GM12878 (cell line): ENCODE data around the gene NRN1L. TPM values are rescaled to one million over a fixed set of nuclear protein-coding genes. Genes with fewer than 3 reads are reported as not detected.

Experiments used
- ATAC-seq: fragments of 200-7000 bp; cut with Tn5 transposase; 3 replicates; pipeline ENCODE4 v1.9.1; 2020; ENCODE audit warnings: mild to moderate bottlenecking, moderate library complexity
- BruUV-seq: library from RNA; stranded (reverse); fragments of 400-500 nt; replicated peaks from 2 replicates; lab custom pipeline; 2021; lab: Mats Ljungman, UMichigan
- CTCF ChIA-PET: fragments of 300-600 bp; sonication (Branson Sonifier 250); formaldehyde crosslinking; extraction: SDS; loops from one replicate; lab custom pipeline; 2021; ENCODE audit warnings: inconsistent platforms; lab: Yijun Ruan, JAX
- POLR2A ChIA-PET: fragments of 350-600 bp; formaldehyde crosslinking; extraction: SDS; loops from one replicate; lab custom pipeline; 2021; ENCODE audit warnings: inconsistent platforms; lab: Charles Lee
- RAD21 ChIA-PET: fragments of 300-600 bp; sonication (Branson Sonifier 250); formaldehyde crosslinking; loops from one replicate; lab custom pipeline; 2023; ENCODE audit warnings: antibody characterized with exemption; ENCODE audit not compliant: unreplicated experiment; lab: Charles Lee
- SMC1A ChIA-PET: fragments of 300-600 bp; sonication (Branson Sonifier 250); formaldehyde crosslinking; loops from one replicate; lab custom pipeline; 2023; ENCODE audit not compliant: unreplicated experiment, uncharacterized antibody; lab: Charles Lee
- DNase-seq: peaks from one replicate; pipeline ENCODE4 v3.0.0-alpha.2; 2011; ENCODE audit warnings: low read depth, low spot score
- FAIRE-seq: peaks from 3 replicates; lab custom pipeline; 2011; peaks lifted over from hg19 to GRCh38; lab: Jason Lieb, UNC
- H2AFZ ChIP-seq: 2 replicates; pipeline ENCODE4 v1.6.0; 2011; ENCODE audit warnings: low read depth, low read length, control low read depth; ENCODE audit not compliant: control insufficient read depth
- H3K27ac ChIP-seq: 2 replicates; pipeline ENCODE4 v1.5.1; 2011; ENCODE audit warnings: control low read depth; ENCODE audit not compliant: control insufficient read depth, insufficient read depth
- H3K27me3 ChIP-seq, 2 experiments: replicated peaks in 1 of 2; 2 replicates each; pipeline versions ENCODE4 v1.6.0 to v1.6.1; 2011; ENCODE audit warnings: low read length in 1 of 2; ENCODE audit not compliant: control insufficient read depth in 2 of 2, insufficient read depth in 2 of 2
- H3K36me3 ChIP-seq, 2 experiments: 2 replicates each; pipeline ENCODE4 v1.5.1; 2011; ENCODE audit warnings: low read length in 1 of 2; ENCODE audit not compliant: control insufficient read depth in 2 of 2, insufficient read depth in 2 of 2
- H3K4me1 ChIP-seq: 2 replicates; pipeline ENCODE4 v1.6.1; 2011; ENCODE audit warnings: mild to moderate bottlenecking, low read length, moderate library complexity, mixed read lengths; ENCODE audit not compliant: control insufficient read depth, insufficient read depth
- H3K4me2 ChIP-seq: 2 replicates; pipeline ENCODE4 v1.6.0; 2011; ENCODE audit warnings: control low read depth; ENCODE audit not compliant: control insufficient read depth, insufficient read depth
- H3K4me3 ChIP-seq: fragments of 200-600 bp; sonication (generic); 2 replicates; pipeline ENCODE4 v1.5.1; 2016
- H3K79me2 ChIP-seq: 2 replicates; pipeline ENCODE4 v1.6.0; 2011; ENCODE audit warnings: low read length; ENCODE audit not compliant: control insufficient read depth, insufficient read depth
- H3K9ac ChIP-seq: 2 replicates; pipeline ENCODE4 v1.8.0; 2011; ENCODE audit warnings: low read length, control low read depth, mixed read lengths; ENCODE audit not compliant: control insufficient read depth, insufficient read depth
- H3K9me3 ChIP-seq: replicated peaks from 3 replicates; pipeline ENCODE4 v1.5.1; 2011; ENCODE audit warnings: mild to moderate bottlenecking, low read length; ENCODE audit not compliant: control insufficient read depth, insufficient read depth
- H4K20me1 ChIP-seq: 2 replicates; pipeline ENCODE4 v1.6.0; 2011; ENCODE audit not compliant: control insufficient read depth, insufficient read depth
- BHLHE40 ChIP-seq, 2 experiments: fragments of 450-650 bp in 1 of 2; IDR thresholded peaks; 2 replicates each; pipeline ENCODE4 v1.6.1; 2011 to 2017; ENCODE audit warnings: low read depth in 2 of 2, borderline replicate concordance in 1 of 2, improper control_type of control experiment in 1 of 2, low read length in 1 of 2, mild to moderate bottlenecking in 1 of 2
- BRCA1 ChIP-seq: IDR thresholded peaks from 2 replicates; pipeline ENCODE4 v1.6.1; 2011; ENCODE audit warnings: low read depth, low read length, improper control_type of control experiment
- CHD2 ChIP-seq: IDR thresholded peaks from 2 replicates; pipeline ENCODE4 v1.6.1; 2011; ENCODE audit warnings: low read depth, low read length, improper control_type of control experiment, borderline replicate concordance
- SPI1 ChIP-seq: IDR thresholded peaks from 2 replicates; pipeline ENCODE4 v1.6.1; 2011; ENCODE audit warnings: low read depth, mild to moderate bottlenecking, low read length, moderate library complexity, borderline replicate concordance; ENCODE audit not compliant: insufficient read depth
- ZNF687 ChIP-seq: fragments of 450-650 bp; IDR thresholded peaks from 2 replicates; pipeline ENCODE4 v1.6.1; 2017; ENCODE audit warnings: mild to moderate bottlenecking, moderate library complexity
- WGBS: methylation state at CpG from one replicate; pipeline ENCODE4 v1.1.6; 2016; ENCODE audit warnings: low lambda C conversion rate; ENCODE audit not compliant: insufficient replicate concordance, insufficient coverage; ENCODE audit errors: missing lambda C conversion rate; 5-methylcytosine and 5-hydroxymethylcytosine counted together
- in situ Hi-C: fragments of 300-500 bp; cut with MboI; formaldehyde crosslinking; loops from 9 replicates; pipeline ENCODE4 v1.14.3; 2018; ENCODE audit warnings: mixed read lengths
- intact Hi-C: fragments of 100-400 bp; cut with micrococcal nuclease; formaldehyde crosslinking; loops from one replicate; pipeline ENCODE4 v1.14.2; 2022; ENCODE audit not compliant: unreplicated experiment
- polyA plus RNA-seq, 11 experiments: library from polyadenylated mRNA; depleted of rRNA in 4 of 11; unstranded in 6 of 11; stranded (reverse) in 5 of 11; fragments of >200 nt; fragmentation: Nextera tagmentation in 4 of 11; fragmentation: Illumina TruSeq in 1 of 11; extraction: Ambion mirVana in 4 of 11; extraction: Trizol in 1 of 11; gene quantifications; 1 replicate in 1 of 11; 2 replicates in 10 of 11; pipeline versions ENCODE4 v1.2.1 to v1.2.3, GENCODE V29; 2011 to 2016; ENCODE audit warnings: inconsistent platforms in 2 of 11, missing spikeins in 2 of 11, low read depth in 1 of 11
- total RNA-seq, 4 experiments: library from RNA; depleted of rRNA in 3 of 4; stranded (reverse); fragments of >200 nt in 3 of 4; fragmentation: Illumina TruSeq in 1 of 4; extraction: Trizol in 1 of 4; gene quantifications; 2 replicates each; pipeline versions ENCODE4 v1.2.1 to v1.2.3, GENCODE V29; 2013 to 2021

Gene NRN1L
- total and polyA plus RNA-seq, 10 of the 15 experiments (the other 5 are each of a cell fraction or from before 2014, with no cell fraction given), result 0.11 to 0.99 (median 0.28) TPM; not detected in 3

DNA sequence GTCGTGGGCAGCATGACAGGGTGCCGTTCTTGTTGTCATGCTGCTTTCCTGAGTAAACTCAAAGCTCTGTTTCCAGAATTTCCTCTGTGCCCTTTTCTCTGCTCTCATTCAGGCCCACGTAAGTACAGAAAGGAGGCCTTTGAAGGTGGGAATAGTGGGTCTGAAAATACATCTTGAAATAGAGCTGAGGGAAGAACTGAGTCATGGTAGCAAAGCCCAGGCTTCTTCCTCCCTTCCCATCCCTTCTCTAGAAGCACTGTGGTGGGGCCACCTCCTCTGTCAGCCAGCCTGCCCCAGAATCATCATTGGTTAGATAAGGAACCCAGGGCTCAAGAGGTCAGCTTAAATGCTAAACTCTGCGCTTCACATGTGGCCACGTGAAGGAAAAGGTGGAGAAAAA is 37.5 kb downstream of the NRN1L start:
- intact Hi-C loops, result loop anchor here (10.0 kb wide), 1 partner anchor 397 kb away; the partner anchor contains the start of gene RIPOR1

More for the DNA sequence above, 37.5 kb downstream of the NRN1L start:
- Histone ChIP-seq H2AFZ (no peak overlapping the region), H3K36me3 (peaks cover 0 to 2% of the 10 kb centered on the region in 2 experiments; a peak in 1 of 4 replicates), H3K27ac (no peak overlapping the region), H3K27me3 (no peaks in the 10 kb centered on the region), H3K4me3 (no peak overlapping the region), H3K4me2 (no peak overlapping the region), H3K9me3 (no peaks in the 10 kb centered on the region), H3K9ac (no peak overlapping the region), H3K4me1 (no peaks in the 10 kb centered on the region; the same call in 1 of the 2 replicates), H3K79me2 (no peaks in the 10 kb centered on the region), H4K20me1 (no peaks in the 10 kb centered on the region)
- FAIRE-seq, result no peak
- ChIA-PET RAD21 (no interaction called here), POLR2A (interaction anchor here (0.6 kb wide), 1 partner anchor 83 kb away, joined by 6 read pairs; no protein-coding TSS in a partner anchor), CTCF (interaction anchor here (0.5 to 1.2 kb wide), 3 partner anchors 19 to 437 kb away, joined by 3 to 9 read pairs (median 3); no protein-coding TSS in a partner anchor), SMC1A (interaction anchor here (0.6 kb wide), 1 partner anchor 846 kb away, joined by 3 read pairs; no protein-coding TSS in a partner anchor)
- no peak for TF ChIP-seq ZNF687
- TF ChIP-seq BRCA1, result no peak
- TF ChIP-seq CHD2, result no peak
- TF ChIP-seq SPI1, result no peak
- no peak for TF ChIP-seq BHLHE40 (IDR thresholded peaks at IDR 0.05; ENCODE audit: borderline replicate concordance in 1 of 2, low read depth in 2 of 2, low read length in 1 of 2)
- 88% methylated on average over 5 of the region's 5 CpGs for WGBS
- ATAC-seq, result no peak
- BruUV-seq, result no TSS peak
- no peak for DNase-seq
- in situ Hi-C loops, result no loop called here
